ENCODE measurements around the gene SYCN. TPM values are rescaled to one million over a fixed set of nuclear protein-coding genes. Genes with fewer than 3 reads are reported as not detected.

Gene SYCN
- total RNA-seq, result not detected in 2 replicates

GRCh38 chr19:39203372-39204341 lies at the start of gene SYCN:
SYCN (minus strand) TSS chr19:39204263; CDS start chr19:39204254, 9 bp downstream.

GRCh38 chr19:39248806-39249205 lies 44.7 kb upstream of the SYCN start, which contains the start of gene IFNL4:
IFNL4 (minus strand) TSS chr19:39248856.

GRCh38 chr19:39244410-39245100 lies 40.5 kb upstream of the SYCN start, which contains the start of gene IFNL3:
IFNL3 (minus strand) TSS chr19:39245006; CDS start chr19:39244967, 39 bp downstream.

GRCh38 chr19:39196860-39197562 lies 7.1 kb downstream of the SYCN start, which contains the start of gene NCCRP1:
NCCRP1 (plus strand) TSS chr19:39196964; CDS start chr19:39196983, 19 bp downstream.

Other genes starting within 250 kb of the SYCN start
- 24.3 and 39.8 TPM in 2 replicates for gene FBXO17, start 228.5 kb downstream of the SYCN start, total RNA-seq
- 2.1 and 3.4 TPM in 2 replicates for gene FBXO27, start 171.7 kb downstream of the SYCN start, total RNA-seq
- gene ACP7, start 119.9 kb downstream of the SYCN start, total RNA-seq, result 0.26 TPM in 1 of 2 replicates, not detected in the other
- gene PAK4, start 78.5 kb downstream of the SYCN start, total RNA-seq, result 12.0 and 13.6 TPM in 2 replicates
- gene NCCRP1, start 7.3 kb downstream of the SYCN start, total RNA-seq, result not detected in 2 replicates
- not detected in 2 replicates for gene IFNL3, start 40.7 kb upstream of the SYCN start, total RNA-seq
- not detected in 2 replicates for gene IFNL4, start 44.6 kb upstream of the SYCN start, total RNA-seq
- not detected in 2 replicates for gene IFNL2, start 64.1 kb upstream of the SYCN start, total RNA-seq
- not detected in 2 replicates for gene IFNL1, start 92.1 kb upstream of the SYCN start, total RNA-seq
- gene LRFN1, start 116.6 kb upstream of the SYCN start, total RNA-seq, result 0.91 and 3.5 TPM in 2 replicates
- 8.0 and 15.0 TPM in 2 replicates for gene GMFG, start 131.8 kb upstream of the SYCN start, total RNA-seq
- gene SAMD4B, start 138.2 kb upstream of the SYCN start, total RNA-seq, result 57.8 and 74.8 TPM in 2 replicates
- 33.0 and 34.6 TPM in 2 replicates for gene PAF1, start 186.8 kb upstream of the SYCN start, total RNA-seq
- gene MED29, start 187.1 kb upstream of the SYCN start, total RNA-seq, result 35.6 and 56.0 TPM in 2 replicates
- 19.8 and 64.4 TPM in 2 replicates for gene ZFP36, start 202.6 kb upstream of the SYCN start, total RNA-seq
- gene PLEKHG2, start 208.4 kb upstream of the SYCN start, total RNA-seq, result 22.0 and 34.3 TPM in 2 replicates
- 2,275 and 2,629 TPM in 2 replicates for gene RPS16, start 231.7 kb upstream of the SYCN start, total RNA-seq
- 63.7 and 89.2 TPM in 2 replicates for gene SUPT5H, start 241.3 kb upstream of the SYCN start, total RNA-seq

Measured in epithelial cell of alveolus of lung (primary cell).